ENCODE results near the gene SMARCC1. TPM values are rescaled to one million over a fixed set of nuclear protein-coding genes. Genes with fewer than 3 reads are reported as not detected.
"Not testable (repeated sequence)": the region's sequence is repeated elsewhere in the genome, so short reads cannot be mapped to it uniquely, and the experiment has no call there.

SMARCC1 gene
- total RNA-seq, 2 experiments from 2014 or later = 106 to 113 TPM

DNA sequence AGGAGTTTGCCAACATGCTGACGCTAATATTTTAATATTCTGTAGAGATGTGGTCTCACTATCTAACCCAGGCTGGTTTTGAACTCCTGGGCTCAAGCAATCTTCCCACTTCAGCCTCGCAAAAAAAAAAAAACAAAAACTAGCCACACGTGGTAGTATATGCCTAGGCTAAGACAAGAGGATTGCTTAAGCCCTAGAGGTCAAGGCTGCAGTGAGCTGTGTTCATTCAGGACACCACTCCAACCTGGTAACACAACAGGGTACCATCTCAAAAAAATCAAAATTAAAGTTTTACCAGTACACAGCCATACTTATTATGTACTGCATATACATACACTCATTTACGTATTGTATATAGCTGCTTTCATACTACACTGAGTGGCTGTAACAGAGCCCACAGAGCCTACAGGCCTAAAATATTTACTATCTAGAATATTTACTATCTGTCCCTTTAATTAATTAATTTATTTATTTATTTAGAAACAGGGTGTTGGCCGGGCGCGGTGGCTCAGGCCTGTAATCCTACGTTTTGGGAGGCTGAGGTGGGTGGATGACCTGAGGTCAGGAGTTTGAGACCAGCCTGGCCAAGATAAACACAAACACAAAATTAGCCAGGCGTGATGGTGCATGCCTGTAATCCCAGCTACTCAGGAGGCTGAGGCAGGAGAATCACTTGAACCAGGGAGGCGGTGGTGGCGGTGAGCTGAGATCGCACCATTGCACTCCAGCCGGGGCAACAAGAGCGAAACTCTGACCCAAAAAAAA lies 23.2 kb downstream of the SMARCC1 start:
- no peak for TF ChIP-seq CTCF (IDR thresholded peaks at IDR 0.05)
- DNase-seq (no peak), ATAC-seq (no peak)
- CTCF ChIA-PET = no interaction called here
- Mint-ChIP-seq H3K9me3 (no peaks in the 10 kb centered on the region), H3K4me1 (ENCODE audit: low read depth) (peaks cover 8% of the 10 kb centered on the region), H3K36me3 (ENCODE audit: low read depth) (peaks cover 14% of the 10 kb centered on the region), H3K27me3 (no peaks in the 10 kb centered on the region), H3K27ac (no peak overlapping the region), H3K4me3 (no peak overlapping the region)
- intact Hi-C loops (cut with micrococcal nuclease) = no loop called here
- POLR2A ChIA-PET = interaction anchor here (0.7 to 0.9 kb wide), 2 partner anchors 46 to 92 kb away, joined by 3 to 4 read pairs; no protein-coding TSS in a partner anchor

DNA sequence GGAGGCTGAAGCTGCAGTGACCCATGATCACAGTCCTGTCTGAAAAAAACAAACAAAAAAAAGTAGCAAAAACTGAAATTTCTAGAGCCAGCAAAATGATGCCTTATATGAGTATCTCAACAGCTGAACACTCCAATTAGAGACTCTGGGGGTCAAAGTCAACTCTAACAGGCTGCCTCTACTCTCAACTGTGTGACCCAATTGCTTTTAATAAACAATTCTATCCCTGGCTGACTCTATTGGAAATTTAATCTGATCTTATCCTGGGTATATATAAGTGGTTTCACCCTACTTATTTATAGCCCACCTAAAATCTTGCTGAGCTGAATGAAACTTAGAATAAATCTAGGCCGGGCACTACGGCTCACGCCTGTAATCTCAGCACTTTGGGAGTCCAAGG lies 29.0 kb downstream of the SMARCC1 start:
- Mint-ChIP-seq H3K9me3 (peaks cover 2% of the 10 kb centered on the region), H3K4me1 (ENCODE audit: low read depth) (peaks cover 7% of the 10 kb centered on the region), H3K4me3 (no peak overlapping the region), H3K27ac (no peak overlapping the region), H3K36me3 (ENCODE audit: low read depth) (peaks cover 17% of the 10 kb centered on the region), H3K27me3 (no peaks in the 10 kb centered on the region)
- ATAC-seq (no peak), DNase-seq (no peak)
- intact Hi-C loops (cut with micrococcal nuclease) = no loop called here
- no peak for TF ChIP-seq CTCF (IDR thresholded peaks at IDR 0.05)
- CTCF ChIA-PET = no interaction called here
- POLR2A ChIA-PET = no interaction called here

DNA sequence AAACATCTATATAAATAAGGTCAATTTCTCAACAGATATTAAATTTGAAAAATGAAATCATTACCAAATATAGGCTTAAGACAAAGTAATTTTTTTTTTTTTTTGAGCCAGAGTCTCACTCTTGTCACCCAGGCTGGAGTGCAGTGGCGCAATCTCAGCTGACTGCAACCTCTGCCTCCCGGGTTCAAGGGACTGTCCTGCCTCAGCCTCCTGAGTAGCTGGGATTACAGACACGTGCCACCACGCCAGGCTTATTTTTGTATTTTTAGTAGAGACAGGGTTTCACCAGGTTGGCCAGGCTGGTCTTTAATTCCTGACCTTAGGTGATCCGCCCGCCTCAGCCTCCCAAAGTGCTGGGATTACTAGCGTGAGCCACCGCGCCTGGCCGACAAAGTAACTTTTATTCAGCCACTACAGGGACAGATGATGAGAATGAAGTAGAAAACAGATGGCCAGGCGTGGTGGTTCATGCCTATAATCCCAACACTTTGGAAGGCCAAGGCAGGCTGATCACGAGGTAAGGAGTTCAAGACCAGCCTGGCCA lies 30.8 kb downstream of the SMARCC1 start:
- intact Hi-C loops (cut with micrococcal nuclease); DNase-seq; CTCF ChIA-PET; H3K4me1 Mint-ChIP-seq (ENCODE audit: low read depth); H3K27me3 Mint-ChIP-seq; H3K4me3 Mint-ChIP-seq; H3K9me3 Mint-ChIP-seq; ATAC-seq; H3K27ac Mint-ChIP-seq: not testable (repeated sequence)
- POLR2A ChIA-PET = interaction anchor here (1.0 kb wide), 1 partner anchor 11 kb away, joined by 3 read pairs; no protein-coding TSS in a partner anchor
- peaks cover 10% of the 10 kb centered on the region for H3K36me3 Mint-ChIP-seq (ENCODE audit: low read depth)

GRCh38 chr3:47747558-47747957 lies 34.1 kb downstream of the SMARCC1 start:
- intact Hi-C loops (cut with micrococcal nuclease) = no loop called here
- no peak for TF ChIP-seq CTCF (IDR thresholded peaks at IDR 0.05)
- Mint-ChIP-seq H3K9me3 (peaks cover 2% of the 10 kb centered on the region), H3K27me3 (no peaks in the 10 kb centered on the region), H3K4me3 (no peak overlapping the region), H3K36me3 (ENCODE audit: low read depth) (peaks cover 21% of the 10 kb centered on the region), H3K27ac (no peak overlapping the region), H3K4me1 (ENCODE audit: low read depth) (peaks cover 10% of the 10 kb centered on the region)
- no peak for DNase-seq
- CTCF ChIA-PET = interaction anchor here (1.4 kb wide), 1 partner anchor 10 kb away, joined by 3 read pairs; no protein-coding TSS in a partner anchor
- POLR2A ChIA-PET = no interaction called here
- no peak for ATAC-seq

GRCh38 chr3:47746264-47746663 lies 35.4 kb downstream of the SMARCC1 start:
- Mint-ChIP-seq H3K27ac (no peak overlapping the region), H3K36me3 (ENCODE audit: low read depth) (peaks cover 26% of the 10 kb centered on the region), H3K9me3 (peaks cover 2% of the 10 kb centered on the region), H3K27me3 (no peaks in the 10 kb centered on the region), H3K4me1 (ENCODE audit: low read depth) (peaks cover 11% of the 10 kb centered on the region), H3K4me3 (no peak overlapping the region)
- POLR2A ChIA-PET = interaction anchor here (0.6 kb wide), 2 partner anchors 67 to 164 kb away, joined by 3 read pairs; no protein-coding TSS in a partner anchor
- CTCF ChIA-PET = interaction anchor here (1.2 kb wide), 1 partner anchor 18 kb away, joined by 3 read pairs; no protein-coding TSS in a partner anchor
- no peak for ATAC-seq
- no peak for DNase-seq
- intact Hi-C loops (cut with micrococcal nuclease) = no loop called here
- no peak for TF ChIP-seq CTCF (IDR thresholded peaks at IDR 0.05)
